Measurements from ENCODE around the gene UCK1. TPM values are rescaled to one million over a fixed set of nuclear protein-coding genes. Genes with fewer than 3 reads are reported as not detected.

Gene UCK1
- polyA plus RNA-seq, 2 of the 4 experiments (the other 2 are of a cell fraction), result 18.0 to 26.5 TPM

DNA sequence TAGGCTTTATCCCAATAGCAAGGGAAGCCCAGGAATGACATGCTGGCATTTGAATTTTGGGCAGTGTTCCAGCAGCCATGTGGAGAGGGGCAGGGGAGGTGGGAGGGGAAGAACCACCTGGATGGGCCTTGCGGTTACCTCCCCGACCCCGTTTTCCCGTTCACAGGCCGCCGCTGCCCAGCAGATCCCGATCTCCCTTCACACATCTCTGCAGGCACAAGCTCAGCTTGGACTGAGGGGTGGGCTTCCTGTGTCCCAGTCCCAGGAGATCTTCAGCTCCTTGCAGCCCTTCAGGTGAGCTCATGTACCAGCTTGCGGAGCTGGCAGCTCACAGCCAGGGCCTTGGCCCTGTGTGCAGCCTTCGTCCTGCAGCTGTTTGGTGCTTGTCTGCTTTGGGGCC, 44.1 kb downstream of the UCK1 start (continued):
- TF ChIP-seq FOXS1 (CRISPR knock-in tag; IDR thresholded peaks at IDR 0.05) (no peak), NR3C1 (IDR thresholded peaks at IDR 0.05) (no peak)

- H3K4me2 ChIP-seq, result no peak overlapping the region
- CTCF ChIA-PET, result interaction anchor here (1.0 to 1.4 kb wide), 4 partner anchors 9 to 150 kb away, joined by 3 to 4 read pairs (median 3); no protein-coding TSS in a partner anchor
- ATAC-seq (no peak), FAIRE-seq (no peak), DNase-seq (ENCODE audit: low read depth in 1 of 2, low spot score in 1 of 2) (no peak)
- 89% methylated on average over 19 of the region's 19 CpGs for WGBS (ENCODE audit: missing lambda C conversion rate)
- no peak overlapping the region for H3K27ac ChIP-seq
- H3K4me3 ChIP-seq, result no peak overlapping the region
- no peaks in the 10 kb centered on the region for H3K4me1 ChIP-seq
- H3K9me3 ChIP-seq, result no peaks in the 10 kb centered on the region
- POLR2A ChIA-PET, result no interaction called here
- TF ChIP-seq, protein P1, sequence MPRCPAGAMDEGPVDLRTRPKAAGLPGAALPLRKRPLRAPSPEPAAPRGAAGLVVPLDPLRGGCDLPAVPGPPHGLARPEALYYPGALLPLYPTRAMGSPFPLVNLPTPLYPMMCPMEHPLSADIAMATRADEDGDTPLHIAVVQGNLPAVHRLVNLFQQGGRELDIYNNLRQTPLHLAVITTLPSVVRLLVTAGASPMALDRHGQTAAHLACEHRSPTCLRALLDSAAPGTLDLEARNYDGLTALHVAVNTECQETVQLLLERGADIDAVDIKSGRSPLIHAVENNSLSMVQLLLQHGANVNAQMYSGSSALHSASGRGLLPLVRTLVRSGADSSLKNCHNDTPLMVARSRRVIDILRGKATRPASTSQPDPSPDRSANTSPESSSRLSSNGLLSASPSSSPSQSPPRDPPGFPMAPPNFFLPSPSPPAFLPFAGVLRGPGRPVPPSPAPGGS (IDR thresholded peaks at IDR 0.05), result no peak
- TF ChIP-seq BHLHE40 (IDR thresholded peaks at IDR 0.05; ENCODE audit: low read depth, low read length) (no peak), MAFK (IDR thresholded peaks at IDR 0.05; ENCODE audit: partially characterized antibody) (no peak), HDAC2 (IDR thresholded peaks at IDR 0.05) (no peak), KDM5A (IDR thresholded peaks at IDR 0.05) (no peak), SREBF2 (IDR thresholded peaks at IDR 0.05) (no peak), EP300 (IDR thresholded peaks at IDR 0.05) (no peak), ZSCAN20 (CRISPR knock-in tag; IDR thresholded peaks at IDR 0.05) (no peak), HOXB13 (CRISPR knock-in tag; IDR thresholded peaks at IDR 0.05; ENCODE audit: low read depth) (no peak), CHD2 (IDR thresholded peaks at IDR 0.05; ENCODE audit: low read length, partially characterized antibody) (no peak), HEYL (CRISPR knock-in tag; IDR thresholded peaks at IDR 0.05) (no peak), TP53 (CRISPR knock-in tag; IDR thresholded peaks at IDR 0.05) (no peak), ZC3H11A (IDR thresholded peaks at IDR 0.05) (no peak), MAZ (IDR thresholded peaks at IDR 0.05; ENCODE audit: borderline replicate concordance, low read depth, low read length) (no peak), RARB (CRISPR knock-in tag; IDR thresholded peaks at IDR 0.05) (no peak), RCOR1 (IDR thresholded peaks at IDR 0.05; ENCODE audit: low read depth, low read length) (no peak)
- TF ChIP-seq, protein P2, sequence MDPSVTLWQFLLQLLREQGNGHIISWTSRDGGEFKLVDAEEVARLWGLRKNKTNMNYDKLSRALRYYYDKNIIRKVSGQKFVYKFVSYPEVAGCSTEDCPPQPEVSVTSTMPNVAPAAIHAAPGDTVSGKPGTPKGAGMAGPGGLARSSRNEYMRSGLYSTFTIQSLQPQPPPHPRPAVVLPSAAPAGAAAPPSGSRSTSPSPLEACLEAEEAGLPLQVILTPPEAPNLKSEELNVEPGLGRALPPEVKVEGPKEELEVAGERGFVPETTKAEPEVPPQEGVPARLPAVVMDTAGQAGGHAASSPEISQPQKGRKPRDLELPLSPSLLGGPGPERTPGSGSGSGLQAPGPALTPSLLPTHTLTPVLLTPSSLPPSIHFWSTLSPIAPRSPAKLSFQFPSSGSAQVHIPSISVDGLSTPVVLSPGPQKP (IDR thresholded peaks at IDR 0.05; ENCODE audit: low read depth, low read length), result no peak
These were observed 45.2 kb downstream of the UCK1 start for GRCh38 chr9:131485728-131486422.

GRCh38 chr9:131485206-131485605, 45.9 kb downstream of the UCK1 start:
- POLR2A ChIA-PET, result no interaction called here
- ATAC-seq (no peak), DNase-seq (ENCODE audit: low read depth in 1 of 2, low spot score in 1 of 2) (no peak), FAIRE-seq (no peak)
- TF ChIP-seq FOSB (CRISPR knock-in tag; IDR thresholded peaks at IDR 0.05) (no peak), ESRRA (IDR thresholded peaks at IDR 0.05; ENCODE audit: borderline replicate concordance, low read length) (no peak), HOXB5 (CRISPR knock-in tag; IDR thresholded peaks at IDR 0.05) (no peak), CHD2 (IDR thresholded peaks at IDR 0.05; ENCODE audit: low read length, partially characterized antibody) (no peak), PHF8 (IDR thresholded peaks at IDR 0.05; ENCODE audit: borderline replicate concordance, low read depth) (no peak), TFCP2L1 (CRISPR knock-in tag; IDR thresholded peaks at IDR 0.05) (no peak)
- TF ChIP-seq, protein P3, sequence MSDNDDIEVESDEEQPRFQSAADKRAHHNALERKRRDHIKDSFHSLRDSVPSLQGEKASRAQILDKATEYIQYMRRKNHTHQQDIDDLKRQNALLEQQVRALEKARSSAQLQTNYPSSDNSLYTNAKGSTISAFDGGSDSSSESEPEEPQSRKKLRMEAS (IDR thresholded peaks at IDR 0.05), result no peak
- whole genome bisulfite sequencing (ENCODE audit: missing lambda C conversion rate), result 85% methylated on average over 12 of the region's 12 CpGs
- no peak overlapping the region for H3K27ac ChIP-seq
- CTCF ChIA-PET, result interaction anchor here (0.9 to 1.4 kb wide), 6 partner anchors 9 to 255 kb away, joined by 3 to 4 read pairs (median 3); no protein-coding TSS in a partner anchor
- no peaks in the 10 kb centered on the region for H3K9me3 ChIP-seq
- H3K4me1 ChIP-seq, result no peaks in the 10 kb centered on the region
- H3K4me2 ChIP-seq, result no peak overlapping the region
- no peak overlapping the region for H3K4me3 ChIP-seq
